ENCODE results near the gene LAMC3.
A peak's percentile ranks its signal among the peaks of the same experiment; 100 is the strongest.

Gene LAMC3

DNA sequence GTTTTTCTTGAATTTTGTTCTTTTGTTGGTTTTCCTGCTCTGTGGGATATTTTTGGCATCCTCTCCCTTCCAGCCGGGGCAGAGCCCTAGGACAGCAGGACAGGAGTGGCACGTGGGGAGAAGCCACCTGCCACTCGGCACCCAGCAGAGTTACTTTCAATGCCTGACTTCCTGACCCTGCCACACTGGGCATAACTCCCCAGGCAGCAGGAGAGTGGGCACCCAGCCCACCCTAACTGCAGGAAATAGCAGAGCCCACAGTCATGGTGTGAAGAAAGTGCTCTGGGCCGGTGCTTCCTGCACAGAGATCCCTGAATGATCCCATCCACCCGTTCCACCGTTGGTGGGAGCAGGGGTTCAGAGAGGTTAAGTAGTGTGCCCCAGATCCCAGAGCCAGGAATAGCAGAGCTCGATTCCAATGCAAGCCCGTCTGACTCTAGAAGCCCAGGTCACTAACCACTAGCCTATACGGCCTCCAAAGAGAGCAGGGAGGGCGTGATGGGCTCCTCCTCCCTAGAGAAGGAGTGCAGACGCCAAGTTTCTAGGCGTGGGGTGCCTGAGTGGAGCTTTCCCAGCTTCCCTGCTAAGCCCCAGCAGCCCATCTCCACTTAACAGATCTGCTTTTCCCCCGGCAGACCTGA is 108.3 kb downstream of the LAMC3 start:
- DNase-seq (ENCODE audit: low spot score): no peak

DNA sequence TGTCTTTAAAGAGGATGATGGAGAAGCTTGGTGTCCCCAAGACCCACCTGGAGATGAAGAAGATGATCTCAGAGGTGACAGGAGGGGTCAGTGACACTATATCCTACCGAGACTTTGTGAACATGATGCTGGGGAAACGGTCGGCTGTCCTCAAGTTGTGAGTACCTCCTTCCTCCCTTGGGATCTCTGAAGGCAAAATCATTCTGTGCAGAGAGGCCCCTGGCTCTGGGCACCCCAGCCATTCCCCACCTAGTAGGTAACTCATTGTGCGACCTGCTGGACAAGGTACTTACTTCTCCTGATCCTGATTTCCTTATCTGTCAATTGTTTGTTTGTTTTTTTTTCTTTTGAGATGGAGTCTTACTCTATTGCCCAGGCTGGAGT is 108.8 kb downstream of the LAMC3 start:
- DNase-seq (ENCODE audit: low spot score): no peak

GRCh38 chr9:131119600-131119999 is 110.6 kb downstream of the LAMC3 start:
- DNase-seq (ENCODE audit: low spot score): no peak

DNA sequence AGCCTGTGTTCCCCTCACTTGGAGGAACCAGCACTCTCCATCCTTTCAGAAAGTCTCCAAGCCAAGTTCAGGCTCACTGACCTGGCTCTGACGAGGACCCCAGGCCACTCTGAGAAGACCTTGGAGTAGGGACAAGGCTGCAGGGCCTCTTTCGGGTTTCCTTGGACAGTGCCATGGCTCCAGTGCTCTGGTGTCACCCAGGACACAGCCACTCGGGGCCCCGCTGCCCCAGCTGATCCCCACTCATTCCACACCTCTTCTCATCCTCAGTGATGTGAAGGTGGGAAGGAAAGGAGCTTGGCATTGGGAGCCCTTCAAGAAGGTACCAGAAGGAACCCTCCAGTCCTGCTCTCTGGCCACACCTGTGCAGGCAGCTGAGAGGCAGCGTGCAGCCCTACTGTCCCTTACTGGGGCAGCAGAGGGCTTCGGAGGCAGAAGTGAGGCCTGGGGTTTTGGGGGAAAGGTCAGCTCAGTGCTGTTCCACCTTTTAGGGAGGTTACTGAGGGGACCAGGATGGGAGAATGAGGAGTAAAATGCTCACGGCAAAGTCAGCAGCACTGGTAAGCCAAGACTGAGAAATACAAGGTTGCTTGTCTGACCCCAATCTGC is 111.8 kb downstream of the LAMC3 start:
- no peak for DNase-seq (ENCODE audit: low spot score)

DNA sequence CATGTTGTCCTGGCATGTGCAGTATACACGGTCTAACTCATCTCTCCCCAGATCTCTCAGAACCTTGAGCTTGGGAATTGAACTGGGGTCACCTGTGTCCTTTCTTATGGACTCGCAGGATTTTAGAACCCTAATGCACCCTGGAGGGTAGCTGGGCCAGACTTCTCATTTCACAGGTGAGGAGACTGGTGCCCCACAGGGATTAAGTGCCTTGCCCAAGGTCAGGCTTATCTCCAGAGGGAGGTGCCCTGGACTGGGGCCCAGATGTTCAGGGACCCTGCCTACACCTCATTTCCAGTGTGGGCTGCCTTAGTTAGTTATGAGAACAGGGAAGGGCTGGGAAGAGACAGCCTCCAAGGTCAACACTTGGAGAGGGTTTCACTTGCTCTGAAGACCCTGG is 112.4 kb downstream of the LAMC3 start:
- no peak for DNase-seq (ENCODE audit: low spot score)

DNA sequence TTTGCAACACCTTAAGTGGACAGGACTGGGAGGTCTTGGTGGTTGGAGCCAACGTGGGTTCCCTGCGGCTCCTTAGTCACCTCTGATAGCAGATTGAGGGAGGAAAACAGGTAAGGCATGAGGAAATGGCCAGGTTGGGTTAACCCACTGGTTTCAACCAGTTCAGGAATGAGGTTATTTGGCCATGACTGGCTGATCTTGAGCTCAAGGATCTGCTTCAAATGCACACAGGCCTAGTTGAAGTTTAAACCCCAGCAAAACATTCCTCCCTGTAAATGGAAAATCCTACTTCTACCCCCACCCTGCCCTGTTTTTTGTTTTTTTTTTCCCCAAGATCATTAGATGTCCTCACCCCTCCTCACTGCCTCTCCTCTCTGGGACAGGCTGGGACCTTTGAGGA is 113.2 kb downstream of the LAMC3 start:
- DNase-seq (ENCODE audit: low spot score): no peak

GRCh38 chr9:131125038-131125287 is 116.0 kb downstream of the LAMC3 start:
- no peak for DNase-seq (ENCODE audit: low spot score)

- peak; percentile 99 for DNase-seq (ENCODE audit: low spot score)
Observed at GRCh38 chr9:131125288-131126058, 116.5 kb downstream of the LAMC3 start, which contains the start of gene NUP214. Gene NUP214, plus strand, starts transcription at chr9:131125586. Its CDS starts 119 bp downstream, at chr9:131125705.

GRCh38 chr9:131126059-131126426 is 117.1 kb downstream of the LAMC3 start:
- no peak for DNase-seq (ENCODE audit: low spot score)

DNA sequence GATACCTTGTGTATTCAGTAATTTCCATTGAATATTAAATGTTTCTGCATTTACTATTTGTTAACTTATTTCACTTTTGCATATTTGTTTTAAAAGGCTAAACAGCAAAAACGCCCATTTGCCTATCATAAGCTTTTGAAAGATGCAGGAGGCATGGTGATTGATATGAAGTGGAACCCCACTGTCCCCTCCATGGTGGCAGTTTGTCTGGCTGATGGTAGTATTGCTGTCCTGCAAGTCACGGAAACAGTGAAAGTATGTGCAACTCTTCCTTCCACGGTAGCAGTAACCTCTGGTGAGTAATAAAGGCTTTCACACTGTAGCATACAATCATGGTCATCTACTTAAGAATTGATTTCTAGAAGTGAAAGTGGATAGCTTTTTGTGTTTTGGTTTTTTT is 120.2 kb downstream of the LAMC3 start:
- no peak for DNase-seq (ENCODE audit: low spot score)

- no peak for DNase-seq (ENCODE audit: low spot score)
Observed at GRCh38 chr9:131138676-131139075, 129.7 kb downstream of the LAMC3 start.

DNA sequence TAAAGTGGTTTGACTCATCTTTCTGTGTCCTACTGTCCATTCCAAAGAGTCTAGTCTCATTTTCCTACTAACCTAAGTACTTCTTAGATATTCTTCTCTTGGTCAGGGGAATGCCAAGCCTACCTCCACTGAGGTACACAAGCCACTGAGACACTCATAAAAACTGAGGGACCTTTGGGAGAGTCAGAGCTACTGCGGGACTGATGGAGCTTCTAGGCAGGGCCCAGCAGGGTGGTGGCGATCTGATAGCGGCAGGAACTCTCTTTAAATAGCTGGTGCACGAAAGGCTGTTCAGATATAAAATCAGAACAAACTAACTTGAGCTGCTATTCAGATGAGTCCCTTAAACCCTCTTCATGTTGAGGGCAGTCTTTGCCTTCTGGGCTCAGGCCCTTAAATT is 131.1 kb downstream of the LAMC3 start:
- DNase-seq (ENCODE audit: low spot score): no peak

DNA sequence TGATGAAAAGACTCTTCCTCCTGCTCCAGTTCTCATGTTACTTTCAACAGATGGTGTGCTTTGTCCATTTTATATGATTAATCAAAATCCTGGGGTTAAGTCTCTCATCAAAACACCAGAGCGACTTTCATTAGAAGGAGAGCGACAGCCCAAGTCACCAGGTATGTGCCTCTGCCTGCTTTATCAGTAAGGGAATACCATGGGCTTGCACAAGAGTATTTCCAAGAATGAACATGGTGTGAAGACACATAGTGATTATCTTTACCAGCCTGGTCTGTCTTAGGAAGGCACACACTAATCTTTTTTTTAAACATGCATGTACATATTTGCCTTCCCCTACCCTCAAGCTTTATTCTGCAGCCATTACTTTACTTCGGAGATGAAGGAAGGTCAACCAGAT is 131.6 kb downstream of the LAMC3 start:
- no peak for DNase-seq (ENCODE audit: low spot score)

GRCh38 chr9:131142160-131142559 is 133.2 kb downstream of the LAMC3 start:
- no peak for DNase-seq (ENCODE audit: low spot score)
